Cardiac muscle cell (in vitro differentiated cells and primary cell): Measurements from ENCODE around the gene GDPD4. TPM values are rescaled to one million over a fixed set of nuclear protein-coding genes. Genes with fewer than 3 reads are reported as not detected.

Source experiments
- DNase-seq, 2 donors: peaks; one replicate each; pipeline versions ENCODE4 v3.0.0 to v3.0.0-alpha.2; 2010 to 2017; ENCODE audit warnings: low read depth in 1 of 2, low spot score in 1 of 2
- H3K27ac ChIP-seq: fragments of 200-600 bp; sonication (generic); 2 replicates; pipeline ENCODE4 v1.5.1; 2016
- H3K27me3 ChIP-seq: fragments of 200-600 bp; sonication (generic); 2 replicates; pipeline ENCODE4 v1.6.0; 2016; ENCODE audit warnings: control low read depth
- H3K36me3 ChIP-seq: fragments of 200-600 bp; sonication (generic); 2 replicates; pipeline ENCODE4 v1.5.1; 2016; ENCODE audit warnings: control low read depth
- H3K4me1 ChIP-seq: fragments of 200-600 bp; sonication (generic); 2 replicates; pipeline ENCODE4 v1.8.1; 2017; ENCODE audit warnings: low read depth, mild to moderate bottlenecking, mixed run types
- H3K4me3 ChIP-seq: fragments of 200-600 bp; sonication (generic); 2 replicates; pipeline ENCODE4 v1.5.1; 2016; ENCODE audit warnings: mild to moderate bottlenecking
- H3K9me3 ChIP-seq: fragments of 200-600 bp; sonication (generic); 2 replicates; pipeline ENCODE4 v1.5.1; 2017; ENCODE audit warnings: low read depth, mild to moderate bottlenecking, control low read depth
- polyA plus RNA-seq: library from polyadenylated mRNA; unstranded; fragments of >200 nt; fragmentation: Nextera tagmentation; extraction: Ambion mirVana; gene quantifications from 2 replicates; pipeline ENCODE4 v1.2.1, GENCODE V29; 2016
- total RNA-seq: library from RNA; depleted of rRNA; stranded (reverse); fragments of >200 nt; gene quantifications from 2 replicates; pipeline ENCODE4 v1.2.3, GENCODE V29; 2016
- TF ChIP-seq, protein P1 (sequence below): IDR thresholded peaks from 2 replicates; pipeline ENCODE4 v1.5.1; 2012; ENCODE audit warnings: low read depth, mild to moderate bottlenecking, low read length

The GDPD4 gene
- total and polyA plus RNA-seq, 2 experiments from 2014 or later = not detected

DNA sequence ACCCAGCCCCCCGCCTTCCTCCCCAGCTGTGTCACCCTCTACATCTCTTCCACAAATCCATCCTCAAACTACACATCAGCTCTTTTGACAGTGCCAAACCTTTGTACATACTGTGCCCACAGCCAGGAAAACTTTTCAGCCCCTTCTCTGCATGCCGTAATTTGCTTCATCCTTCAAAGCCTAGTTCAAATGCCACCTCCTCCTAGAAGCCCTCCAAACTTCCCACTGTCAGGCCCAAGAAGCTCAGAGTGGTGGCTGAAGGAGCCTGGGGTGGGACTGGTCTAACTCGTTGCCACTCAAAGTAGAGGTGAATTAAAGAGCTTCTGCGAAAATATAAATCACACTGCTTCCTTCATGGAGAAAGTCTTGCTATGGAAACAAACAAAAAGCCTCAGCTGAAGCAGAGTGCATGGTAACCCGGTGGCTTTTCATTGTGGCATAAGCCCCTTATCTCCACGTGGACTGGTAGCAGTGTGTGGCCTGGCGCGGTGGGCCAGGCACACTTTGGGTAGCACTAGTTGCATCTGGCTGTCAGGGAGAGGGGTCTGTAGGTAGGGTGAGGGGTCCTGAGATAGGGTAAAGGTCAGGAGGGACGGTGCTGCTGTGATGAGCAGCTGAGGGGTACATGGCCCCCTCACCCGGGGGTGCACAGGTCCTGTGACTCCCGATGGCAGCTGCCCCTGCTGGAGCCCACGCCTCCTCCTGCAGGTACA, 96.6 kb downstream of the GDPD4 start:
- no peak overlapping the region for H3K27ac ChIP-seq
- H3K4me1 ChIP-seq = no peaks in the 10 kb centered on the region
- DNase-seq = no peak
- H3K9me3 ChIP-seq = no peaks in the 10 kb centered on the region
- TF ChIP-seq, protein P1, sequence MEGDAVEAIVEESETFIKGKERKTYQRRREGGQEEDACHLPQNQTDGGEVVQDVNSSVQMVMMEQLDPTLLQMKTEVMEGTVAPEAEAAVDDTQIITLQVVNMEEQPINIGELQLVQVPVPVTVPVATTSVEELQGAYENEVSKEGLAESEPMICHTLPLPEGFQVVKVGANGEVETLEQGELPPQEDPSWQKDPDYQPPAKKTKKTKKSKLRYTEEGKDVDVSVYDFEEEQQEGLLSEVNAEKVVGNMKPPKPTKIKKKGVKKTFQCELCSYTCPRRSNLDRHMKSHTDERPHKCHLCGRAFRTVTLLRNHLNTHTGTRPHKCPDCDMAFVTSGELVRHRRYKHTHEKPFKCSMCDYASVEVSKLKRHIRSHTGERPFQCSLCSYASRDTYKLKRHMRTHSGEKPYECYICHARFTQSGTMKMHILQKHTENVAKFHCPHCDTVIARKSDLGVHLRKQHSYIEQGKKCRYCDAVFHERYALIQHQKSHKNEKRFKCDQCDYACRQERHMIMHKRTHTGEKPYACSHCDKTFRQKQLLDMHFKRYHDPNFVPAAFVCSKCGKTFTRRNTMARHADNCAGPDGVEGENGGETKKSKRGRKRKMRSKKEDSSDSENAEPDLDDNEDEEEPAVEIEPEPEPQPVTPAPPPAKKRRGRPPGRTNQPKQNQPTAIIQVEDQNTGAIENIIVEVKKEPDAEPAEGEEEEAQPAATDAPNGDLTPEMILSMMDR = no peak
- no peaks in the 10 kb centered on the region for H3K36me3 ChIP-seq
- no peaks in the 10 kb centered on the region for H3K27me3 ChIP-seq
- H3K4me3 ChIP-seq = no peak overlapping the region

- TF ChIP-seq, protein P1 = no peak
- H3K27ac ChIP-seq = no peak overlapping the region
- H3K4me3 ChIP-seq = no peak overlapping the region
- no peaks in the 10 kb centered on the region for H3K36me3 ChIP-seq
- no peaks in the 10 kb centered on the region for H3K4me1 ChIP-seq
- no peaks in the 10 kb centered on the region for H3K27me3 ChIP-seq
- no peaks in the 10 kb centered on the region for H3K9me3 ChIP-seq
- no peak for DNase-seq
These were observed 97.4 kb downstream of the GDPD4 start for GRCh38 chr11:77203901-77204753.

GRCh38 chr11:77202941-77203900, 98.3 kb downstream of the GDPD4 start:
- Histone ChIP-seq H3K36me3 (no peaks in the 10 kb centered on the region), H3K4me1 (no peaks in the 10 kb centered on the region), H3K27ac (no peak overlapping the region), H3K9me3 (no peaks in the 10 kb centered on the region), H3K27me3 (no peaks in the 10 kb centered on the region), H3K4me3 (no peak overlapping the region)
- no peak for DNase-seq
- TF ChIP-seq, protein P1 = no peak

GRCh38 chr11:77201991-77202841, 99.3 kb downstream of the GDPD4 start:
- DNase-seq = no peak
- H3K9me3 ChIP-seq = no peaks in the 10 kb centered on the region
- H3K27me3 ChIP-seq = no peaks in the 10 kb centered on the region
- H3K27ac ChIP-seq = no peak overlapping the region
- no peaks in the 10 kb centered on the region for H3K4me1 ChIP-seq
- TF ChIP-seq, protein P1 = no peak
- H3K4me3 ChIP-seq = no peak overlapping the region
- no peaks in the 10 kb centered on the region for H3K36me3 ChIP-seq
